ENCODE data around the gene RPL22.

Gene RPL22

GRCh38 chr1:6142036-6142621 is 57.3 kb downstream of the RPL22 start:
- no peak overlapping the region for H3K27ac ChIP-seq
- no peak for TF ChIP-seq ZFX (IDR thresholded peaks at IDR 0.05)
- TF ChIP-seq CTCF (conservative IDR thresholded peaks at IDR 0.05) = no peak

- TF ChIP-seq CTCF (conservative IDR thresholded peaks at IDR 0.05) = no peak
- no peak for TF ChIP-seq ZFX (IDR thresholded peaks at IDR 0.05)
- H3K27ac ChIP-seq = no peak overlapping the region
Observed at GRCh38 chr1:6141592-6141991, 57.8 kb downstream of the RPL22 start.

- TF ChIP-seq CTCF (conservative IDR thresholded peaks at IDR 0.05) (no peak), ZFX (IDR thresholded peaks at IDR 0.05) (no peak)
- no peak overlapping the region for H3K27ac ChIP-seq
Observed at GRCh38 chr1:6140413-6140812, 59.0 kb downstream of the RPL22 start.

GRCh38 chr1:6137758-6138157 is 61.6 kb downstream of the RPL22 start:
- H3K27ac ChIP-seq = no peak overlapping the region
- TF ChIP-seq ZFX (IDR thresholded peaks at IDR 0.05) (no peak), CTCF (conservative IDR thresholded peaks at IDR 0.05) (no peak)

GRCh38 chr1:6136516-6137220 is 62.7 kb downstream of the RPL22 start:
- TF ChIP-seq CTCF (conservative IDR thresholded peaks at IDR 0.05) (no peak), ZFX (IDR thresholded peaks at IDR 0.05) (no peak)
- H3K27ac ChIP-seq = no peak overlapping the region
